SU-DHL-6 (cell line): ENCODE data around the gene PPM1H.

Source experiments
- H2AFZ ChIP-seq: fragments of 200-600 bp; sonication (generic); 2 replicates; pipeline ENCODE4 v1.6.1; 2014; ENCODE audit warnings: low read depth, mild to moderate bottlenecking, moderate library complexity, mixed read lengths, antibody characterized with exemption, low read length; ENCODE audit not compliant: severe bottlenecking
- H3F3A ChIP-seq: fragments of 200-600 bp; shearing (Covaris generic); 2 replicates; pipeline ENCODE4 v1.6.0; 2016; ENCODE audit warnings: antibody characterized with exemption, mild to moderate bottlenecking; ENCODE audit not compliant: insufficient read depth
- H3K27ac ChIP-seq: fragments of 200-600 bp; sonication (generic); 2 replicates; pipeline ENCODE4 v1.5.1; 2016; ENCODE audit warnings: low read depth, mild to moderate bottlenecking, low read length, moderate library complexity, mixed read lengths
- H3K27me3 ChIP-seq: fragments of 200-600 bp; sonication (generic), shearing (Covaris generic); 2 replicates; pipeline ENCODE4 v1.6.0; 2014; ENCODE audit warnings: mild to moderate bottlenecking, low read length
- H3K36me3 ChIP-seq: fragments of 200-600 bp; sonication (generic); 2 replicates; pipeline ENCODE4 v1.6.1; 2014; ENCODE audit warnings: mild to moderate bottlenecking, low read length, mixed read lengths
- H3K4me2 ChIP-seq: fragments of 300-600, 200-600 bp; shearing (Covaris generic), sonication (generic); 2 replicates; pipeline ENCODE4 v1.6.0; 2014; ENCODE audit warnings: low read length, low read depth, mild to moderate bottlenecking; ENCODE audit not compliant: poor library complexity, severe bottlenecking
- H3K4me3 ChIP-seq: fragments of 200-600 bp; sonication (generic); 2 replicates; pipeline ENCODE4 v1.5.1; 2014; ENCODE audit warnings: antibody characterized with exemption, low read length, mild to moderate bottlenecking, mixed read lengths; ENCODE audit not compliant: insufficient read depth, poor library complexity, severe bottlenecking
- H3K79me2 ChIP-seq: fragments of 200-600 bp; sonication (generic); 2 replicates; pipeline ENCODE4 v1.6.1; 2014; ENCODE audit warnings: mild to moderate bottlenecking, low read length, moderate library complexity; ENCODE audit not compliant: insufficient read depth
- H3K9ac ChIP-seq: fragments of 200-600 bp; sonication (generic); 2 replicates; pipeline ENCODE4 v1.7.0; 2014; ENCODE audit warnings: mild to moderate bottlenecking, low read length
- H3K9me2 ChIP-seq: fragments of 200-600 bp; sonication (generic); replicated peaks from 2 replicates; pipeline ENCODE4 v1.6.1; 2014; ENCODE audit warnings: low read length; ENCODE audit not compliant: insufficient read depth
- H3K9me3 ChIP-seq: fragments of 200-600 bp; sonication (generic); 2 replicates; pipeline ENCODE4 v1.6.1; 2014; ENCODE audit warnings: low read length, mixed read lengths; ENCODE audit not compliant: insufficient read depth
- H4K20me1 ChIP-seq: fragments of 200-600 bp; sonication (generic); 2 replicates; pipeline ENCODE4 v1.6.1; 2014; ENCODE audit warnings: low read depth, mild to moderate bottlenecking, antibody characterized with exemption, low read length, moderate library complexity, mixed read lengths
- EZH2phosphoT487 ChIP-seq: fragments of 200-600 bp; sonication (generic), shearing (Covaris generic); conservative IDR thresholded peaks from 2 replicates; pipeline ENCODE4 v1.6.1; 2018; ENCODE audit warnings: mild to moderate bottlenecking, antibody characterized with exemption, low read length, moderate library complexity, mixed read lengths
- TF ChIP-seq, protein P1 (sequence below): fragments of 200-600 bp; sonication (generic); IDR thresholded peaks from one replicate; pipeline ENCODE4 v1.5.1; 2017; ENCODE audit warnings: antibody characterized with exemption, mild to moderate bottlenecking, low read length, moderate library complexity; ENCODE audit not compliant: insufficient read depth, poor library complexity, severe bottlenecking

The PPM1H gene

DNA sequence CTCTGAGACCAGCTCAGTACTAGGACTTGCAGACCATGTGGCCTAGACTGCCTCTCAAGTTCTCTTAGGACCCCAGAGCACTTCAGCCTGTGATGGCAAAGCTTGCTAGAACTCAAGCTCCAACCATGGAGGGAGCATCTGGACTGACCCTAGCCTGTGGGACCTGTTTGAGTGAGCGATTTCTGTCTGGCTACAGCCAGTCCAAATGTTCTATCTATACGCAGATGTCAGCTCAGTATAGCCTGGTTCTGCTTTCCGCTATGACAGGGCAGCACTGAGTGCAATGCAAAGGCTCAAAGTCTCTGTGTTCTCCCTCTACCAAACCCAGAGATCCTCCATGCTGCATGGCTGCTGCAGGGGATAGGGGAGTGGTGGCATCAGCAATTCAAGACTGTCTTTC, 20.7 kb upstream of the PPM1H start:
- no peak overlapping the region for H3K4me3 ChIP-seq
- H2AFZ ChIP-seq = no peak overlapping the region
- no peak overlapping the region for H3K9ac ChIP-seq
- H3K36me3 ChIP-seq = no peaks in the 10 kb centered on the region
- H3K4me2 ChIP-seq = no peak overlapping the region
- no peak overlapping the region for H3K27ac ChIP-seq
- no peaks in the 10 kb centered on the region for H3F3A ChIP-seq
- no peaks in the 10 kb centered on the region for H3K9me2 ChIP-seq
- H3K9me3 ChIP-seq = no peaks in the 10 kb centered on the region
- H4K20me1 ChIP-seq = no peaks in the 10 kb centered on the region
- H3K27me3 ChIP-seq = no peaks in the 10 kb centered on the region
- no peaks in the 10 kb centered on the region for H3K79me2 ChIP-seq
- no peak for TF ChIP-seq EZH2phosphoT487
- TF ChIP-seq, protein P1, sequence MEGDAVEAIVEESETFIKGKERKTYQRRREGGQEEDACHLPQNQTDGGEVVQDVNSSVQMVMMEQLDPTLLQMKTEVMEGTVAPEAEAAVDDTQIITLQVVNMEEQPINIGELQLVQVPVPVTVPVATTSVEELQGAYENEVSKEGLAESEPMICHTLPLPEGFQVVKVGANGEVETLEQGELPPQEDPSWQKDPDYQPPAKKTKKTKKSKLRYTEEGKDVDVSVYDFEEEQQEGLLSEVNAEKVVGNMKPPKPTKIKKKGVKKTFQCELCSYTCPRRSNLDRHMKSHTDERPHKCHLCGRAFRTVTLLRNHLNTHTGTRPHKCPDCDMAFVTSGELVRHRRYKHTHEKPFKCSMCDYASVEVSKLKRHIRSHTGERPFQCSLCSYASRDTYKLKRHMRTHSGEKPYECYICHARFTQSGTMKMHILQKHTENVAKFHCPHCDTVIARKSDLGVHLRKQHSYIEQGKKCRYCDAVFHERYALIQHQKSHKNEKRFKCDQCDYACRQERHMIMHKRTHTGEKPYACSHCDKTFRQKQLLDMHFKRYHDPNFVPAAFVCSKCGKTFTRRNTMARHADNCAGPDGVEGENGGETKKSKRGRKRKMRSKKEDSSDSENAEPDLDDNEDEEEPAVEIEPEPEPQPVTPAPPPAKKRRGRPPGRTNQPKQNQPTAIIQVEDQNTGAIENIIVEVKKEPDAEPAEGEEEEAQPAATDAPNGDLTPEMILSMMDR = no peak

DNA sequence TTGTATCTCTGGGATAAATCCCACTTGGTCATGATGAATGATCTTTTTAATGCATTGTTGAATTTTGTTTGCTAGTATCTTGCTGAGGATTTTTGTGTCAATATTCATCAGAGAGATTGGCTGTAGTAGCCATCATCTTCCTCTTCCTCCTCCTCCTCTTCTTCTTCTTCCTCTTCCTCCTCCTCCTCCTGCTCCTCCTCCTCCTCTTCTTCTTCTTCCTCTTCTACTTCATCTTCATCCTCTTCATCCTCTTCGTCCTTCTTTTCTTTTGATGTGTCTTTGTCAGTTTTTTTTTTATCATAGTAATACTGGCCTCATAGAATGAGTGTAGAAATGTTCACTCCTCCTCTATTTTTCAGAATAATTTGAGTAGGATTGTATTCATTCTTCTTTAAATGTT, 15.4 kb upstream of the PPM1H start:
- no peaks in the 10 kb centered on the region for H3K9me3 ChIP-seq
- H4K20me1 ChIP-seq = no peaks in the 10 kb centered on the region
- H3K4me2 ChIP-seq = no peak overlapping the region
- H3K9ac ChIP-seq = no peak overlapping the region
- no peaks in the 10 kb centered on the region for H3K27me3 ChIP-seq
- no peaks in the 10 kb centered on the region for H3K79me2 ChIP-seq
- no peak overlapping the region for H2AFZ ChIP-seq
- H3K27ac ChIP-seq = no peak overlapping the region
- H3K36me3 ChIP-seq = no peaks in the 10 kb centered on the region
- no peaks in the 10 kb centered on the region for H3F3A ChIP-seq
- TF ChIP-seq EZH2phosphoT487 = no peak
- TF ChIP-seq, protein P1 = no peak
- H3K4me3 ChIP-seq = no peak overlapping the region
- no peaks in the 10 kb centered on the region for H3K9me2 ChIP-seq

DNA sequence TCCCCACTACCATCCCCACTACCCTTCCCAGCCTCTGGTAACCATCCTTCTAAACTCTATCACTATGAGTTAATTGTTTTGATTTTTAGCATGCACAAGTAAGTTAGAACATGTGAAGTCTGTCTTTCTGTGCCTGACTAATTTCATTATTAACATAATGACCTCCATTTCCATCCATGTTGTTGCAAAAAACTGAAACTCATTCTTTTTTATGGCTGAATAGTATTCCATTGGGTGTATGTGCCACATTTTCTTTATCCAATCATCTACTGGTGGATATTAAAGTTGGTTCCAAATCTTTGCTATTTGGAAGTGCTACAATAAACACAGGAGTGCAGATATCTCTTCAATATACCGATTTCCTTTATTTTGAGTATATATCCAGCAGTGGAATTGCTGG, 13.2 kb upstream of the PPM1H start:
- Histone ChIP-seq H3K9ac (no peak overlapping the region), H3K4me3 (no peak overlapping the region), H3K4me2 (no peak overlapping the region), H2AFZ (no peak overlapping the region), H3K27ac (no peak overlapping the region), H3K79me2 (no peaks in the 10 kb centered on the region), H3K9me3 (no peaks in the 10 kb centered on the region), H3K36me3 (no peaks in the 10 kb centered on the region), H3F3A (no peaks in the 10 kb centered on the region), H3K9me2 (no peaks in the 10 kb centered on the region), H3K27me3 (no peaks in the 10 kb centered on the region), H4K20me1 (no peaks in the 10 kb centered on the region)
- no peak for TF ChIP-seq EZH2phosphoT487
- TF ChIP-seq, protein P1 = no peak
